ENCODE results near the gene RTN4R. TPM values are rescaled to one million over a fixed set of nuclear protein-coding genes. Genes with fewer than 3 reads are reported as not detected.

RTN4R gene
- total and polyA plus RNA-seq, 2 of the 13 experiments (the other 11 are each of a cell fraction or from before 2014, with no cell fraction given), result 0.22 to 0.77 TPM

DNA sequence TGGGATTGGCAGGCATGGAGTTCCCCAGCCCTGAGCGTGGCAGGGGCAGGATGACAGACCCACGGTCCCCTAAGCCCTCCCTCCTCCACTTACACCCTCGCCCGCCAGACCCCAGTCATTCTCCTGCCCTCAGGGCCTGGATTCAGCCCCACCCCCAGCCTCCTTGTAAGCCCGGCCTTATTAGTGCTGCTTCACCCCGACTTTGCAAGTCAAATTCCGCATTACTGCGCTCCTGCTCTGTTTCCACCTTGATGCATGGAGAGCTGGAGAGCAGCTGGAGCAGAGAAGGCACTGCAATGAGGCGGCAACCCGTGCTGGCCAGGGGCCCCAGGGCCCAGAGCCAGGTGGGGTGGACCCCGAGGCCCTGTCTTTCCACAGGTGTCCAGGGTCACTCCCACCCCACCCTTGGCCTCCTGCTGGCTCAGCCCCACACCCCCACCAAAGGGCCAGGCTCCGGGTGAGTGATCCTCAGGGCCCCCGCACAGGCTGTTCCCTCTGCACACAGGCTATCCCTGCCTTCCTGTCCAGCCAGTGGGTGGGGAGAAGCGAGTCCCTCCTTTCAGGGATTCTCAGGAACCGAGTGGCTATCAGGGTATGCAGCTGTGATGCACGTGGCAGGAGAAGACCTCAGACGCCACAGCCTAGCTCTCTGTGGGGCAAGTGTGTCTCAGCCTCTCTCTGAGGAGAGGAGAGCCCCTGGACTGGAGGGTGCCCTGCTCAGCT, 36.4 kb downstream of the RTN4R start:
- no peaks in the 10 kb centered on the region for H3K36me3 ChIP-seq (replicated peaks in 1 of 2; ENCODE audit: control insufficient read depth in 1 of 2, insufficient read depth in 2 of 2, low read length in 2 of 2)

GRCh38 chr22:20230777-20231420, 37.2 kb downstream of the RTN4R start:
- Histone ChIP-seq H3K9me3 (ENCODE audit: low read length) (no peaks in the 10 kb centered on the region), H3K4me1 (ENCODE audit: insufficient read depth, low read length) (no peaks in the 10 kb centered on the region), H4K20me1 (ENCODE audit: insufficient read depth, low read length) (no peaks in the 10 kb centered on the region), H3K79me2 (ENCODE audit: insufficient read depth, low read length) (no peaks in the 10 kb centered on the region), H3K9ac (ENCODE audit: insufficient read depth, low read depth, low read length) (no peak overlapping the region), H3K36me3 (replicated peaks in 1 of 2; ENCODE audit: control insufficient read depth in 1 of 2, insufficient read depth in 2 of 2, low read length in 2 of 2) (no peaks in the 10 kb centered on the region), H2AFZ (ENCODE audit: low read length) (no peak overlapping the region), H3K27me3 (ENCODE audit: control insufficient read depth in 1 of 2, insufficient read depth in 2 of 2, low read length in 2 of 2) (peaks cover 39 to 92% of the 10 kb centered on the region in 2 experiments), H3K4me2 (ENCODE audit: low read depth, low read length) (no peak overlapping the region), H3K4me3 (replicated peaks in 1 of 3; ENCODE audit: insufficient read depth in 1 of 3, low read depth in 2 of 3, low read length in 3 of 3) (no peak overlapping the region), H3K27ac (ENCODE audit: extremely low read length, insufficient read depth, low read length) (no peak overlapping the region)
- in situ Hi-C loops (cut with HindIII; ENCODE audit: extremely low pct_ligation_motif_present, low pct_unique_long_range_greater_than_20kb), result loop anchor here (10.0 kb wide), 1 partner anchor 76 kb away; the partner anchor contains the start of gene CCDC188
- ChIA-PET POLR2A (no interaction called here), CTCF (ENCODE audit: low intra/inter-chr PET ratio, low total read pairs) (no interaction called here)
- intact Hi-C loops (cut with micrococcal nuclease; ENCODE audit: unreplicated experiment), result no loop called here
- FAIRE-seq, result no peak
- no TSS peak for BruUV-seq (replicated peaks)
- no peak for ATAC-seq
- WGBS (ENCODE audit: low lambda C conversion rate), result 0% methylated on average over 4 of the region's 11 CpGs
- DNase-seq (ENCODE audit: low spot score), result no peak
- TF ChIP-seq, protein P1, sequence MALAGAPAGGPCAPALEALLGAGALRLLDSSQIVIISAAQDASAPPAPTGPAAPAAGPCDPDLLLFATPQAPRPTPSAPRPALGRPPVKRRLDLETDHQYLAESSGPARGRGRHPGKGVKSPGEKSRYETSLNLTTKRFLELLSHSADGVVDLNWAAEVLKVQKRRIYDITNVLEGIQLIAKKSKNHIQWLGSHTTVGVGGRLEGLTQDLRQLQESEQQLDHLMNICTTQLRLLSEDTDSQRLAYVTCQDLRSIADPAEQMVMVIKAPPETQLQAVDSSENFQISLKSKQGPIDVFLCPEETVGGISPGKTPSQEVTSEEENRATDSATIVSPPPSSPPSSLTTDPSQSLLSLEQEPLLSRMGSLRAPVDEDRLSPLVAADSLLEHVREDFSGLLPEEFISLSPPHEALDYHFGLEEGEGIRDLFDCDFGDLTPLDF (CRISPR knock-in tag; IDR thresholded peaks at IDR 0.05), result no peak
- no peak for TF ChIP-seq RERE (CRISPR knock-in tag; IDR thresholded peaks at IDR 0.05; ENCODE audit: low read depth)
- no peak for TF ChIP-seq ZNF749 (CRISPR knock-in tag; IDR thresholded peaks at IDR 0.05; ENCODE audit: borderline replicate concordance)
- no peak for TF ChIP-seq PRPF4 (IDR thresholded peaks at IDR 0.05; ENCODE audit: low read depth, low read length, poor library complexity, severe bottlenecking)
- no peak for TF ChIP-seq ZFY (CRISPR knock-in tag; IDR thresholded peaks at IDR 0.05)
- no peak for TF ChIP-seq TEAD2 (CRISPR knock-in tag; IDR thresholded peaks at IDR 0.05)
- no peak for TF ChIP-seq ZNF703 (CRISPR knock-in tag; IDR thresholded peaks at IDR 0.05; ENCODE audit: borderline replicate concordance)
- no peak for TF ChIP-seq RBM22 (optimal IDR thresholded peaks at IDR 0.05; ENCODE audit: low read length)
- TF ChIP-seq MIER3 (CRISPR knock-in tag; IDR thresholded peaks at IDR 0.05; ENCODE audit: borderline replicate concordance), result no peak

More for the DNA sequence above, 36.4 kb downstream of the RTN4R start:
- Histone ChIP-seq H3K4me1 (ENCODE audit: insufficient read depth, low read length) (no peaks in the 10 kb centered on the region), H3K9me3 (ENCODE audit: low read length) (no peaks in the 10 kb centered on the region), H3K4me2 (ENCODE audit: low read depth, low read length) (no peak overlapping the region), H2AFZ (ENCODE audit: low read length) (no peak overlapping the region), H3K4me3 (replicated peaks in 1 of 3; ENCODE audit: insufficient read depth in 1 of 3, low read depth in 2 of 3, low read length in 3 of 3) (no peak overlapping the region), H3K27ac (ENCODE audit: extremely low read length, insufficient read depth, low read length) (no peak overlapping the region), H3K9ac (ENCODE audit: insufficient read depth, low read depth, low read length) (no peak overlapping the region), H3K79me2 (ENCODE audit: insufficient read depth, low read length) (no peaks in the 10 kb centered on the region), H3K27me3 (ENCODE audit: control insufficient read depth in 1 of 2, insufficient read depth in 2 of 2, low read length in 2 of 2) (peaks cover 43 to 100% of the 10 kb centered on the region in 2 experiments), H4K20me1 (ENCODE audit: insufficient read depth, low read length) (no peaks in the 10 kb centered on the region)
- WGBS (ENCODE audit: low lambda C conversion rate), result 28% methylated on average over 11 of the region's 17 CpGs
- ATAC-seq, result no peak
- intact Hi-C loops (cut with micrococcal nuclease; ENCODE audit: unreplicated experiment), result no loop called here
- ChIA-PET POLR2A (no interaction called here), CTCF (ENCODE audit: low intra/inter-chr PET ratio, low total read pairs) (no interaction called here)
- no peak for FAIRE-seq
- in situ Hi-C loops (cut with HindIII; ENCODE audit: extremely low pct_ligation_motif_present, low pct_unique_long_range_greater_than_20kb), result loop anchor here (10.0 kb wide), 1 partner anchor 77 kb away; the partner anchor contains the start of gene CCDC188
- no TSS peak for BruUV-seq (replicated peaks)
- no peak for TF ChIP-seq TEAD3 (CRISPR knock-in tag; optimal IDR thresholded peaks at IDR 0.05; ENCODE audit: borderline replicate concordance)
- TF ChIP-seq RFX3 (CRISPR knock-in tag; IDR thresholded peaks at IDR 0.05), result no peak
- no peak for DNase-seq (ENCODE audit: low spot score)

Measured in HepG2 (cell line).